GM12878 (cell line): ENCODE data around the gene GUCA2A. TPM values are rescaled to one million over a fixed set of nuclear protein-coding genes. Genes with fewer than 3 reads are reported as not detected.

Experiments used
- ATAC-seq: fragments of 200-7000 bp; cut with Tn5 transposase; 3 replicates; pipeline ENCODE4 v1.9.1; 2020; ENCODE audit warnings: mild to moderate bottlenecking, moderate library complexity
- BruUV-seq: library from RNA; stranded (reverse); fragments of 400-500 nt; replicated peaks from 2 replicates; lab custom pipeline; 2021; lab: Mats Ljungman, UMichigan
- CTCF ChIA-PET: fragments of 300-600 bp; sonication (Branson Sonifier 250); formaldehyde crosslinking; extraction: SDS; loops from one replicate; lab custom pipeline; 2021; ENCODE audit warnings: inconsistent platforms; lab: Yijun Ruan, JAX
- POLR2A ChIA-PET: fragments of 350-600 bp; formaldehyde crosslinking; extraction: SDS; loops from one replicate; lab custom pipeline; 2021; ENCODE audit warnings: inconsistent platforms; lab: Charles Lee
- RAD21 ChIA-PET: fragments of 300-600 bp; sonication (Branson Sonifier 250); formaldehyde crosslinking; loops from one replicate; lab custom pipeline; 2023; ENCODE audit warnings: antibody characterized with exemption; ENCODE audit not compliant: unreplicated experiment; lab: Charles Lee
- SMC1A ChIA-PET: fragments of 300-600 bp; sonication (Branson Sonifier 250); formaldehyde crosslinking; loops from one replicate; lab custom pipeline; 2023; ENCODE audit not compliant: unreplicated experiment, uncharacterized antibody; lab: Charles Lee
- DNase-seq: peaks from one replicate; pipeline ENCODE4 v3.0.0-alpha.2; 2011; ENCODE audit warnings: low read depth, low spot score
- FAIRE-seq: peaks from 3 replicates; lab custom pipeline; 2011; peaks lifted over from hg19 to GRCh38; lab: Jason Lieb, UNC
- H2AFZ ChIP-seq: 2 replicates; pipeline ENCODE4 v1.6.0; 2011; ENCODE audit warnings: low read depth, low read length, control low read depth; ENCODE audit not compliant: control insufficient read depth
- H3K27ac ChIP-seq: 2 replicates; pipeline ENCODE4 v1.5.1; 2011; ENCODE audit warnings: control low read depth; ENCODE audit not compliant: control insufficient read depth, insufficient read depth
- H3K27me3 ChIP-seq, 2 experiments: replicated peaks in 1 of 2; 2 replicates each; pipeline versions ENCODE4 v1.6.0 to v1.6.1; 2011; ENCODE audit warnings: low read length in 1 of 2; ENCODE audit not compliant: control insufficient read depth in 2 of 2, insufficient read depth in 2 of 2
- H3K36me3 ChIP-seq, 2 experiments: 2 replicates each; pipeline ENCODE4 v1.5.1; 2011; ENCODE audit warnings: low read length in 1 of 2; ENCODE audit not compliant: control insufficient read depth in 2 of 2, insufficient read depth in 2 of 2
- H3K4me1 ChIP-seq: 2 replicates; pipeline ENCODE4 v1.6.1; 2011; ENCODE audit warnings: mild to moderate bottlenecking, low read length, moderate library complexity, mixed read lengths; ENCODE audit not compliant: control insufficient read depth, insufficient read depth
- H3K4me2 ChIP-seq: 2 replicates; pipeline ENCODE4 v1.6.0; 2011; ENCODE audit warnings: control low read depth; ENCODE audit not compliant: control insufficient read depth, insufficient read depth
- H3K4me3 ChIP-seq: fragments of 200-600 bp; sonication (generic); 2 replicates; pipeline ENCODE4 v1.5.1; 2016
- H3K79me2 ChIP-seq: 2 replicates; pipeline ENCODE4 v1.6.0; 2011; ENCODE audit warnings: low read length; ENCODE audit not compliant: control insufficient read depth, insufficient read depth
- H3K9ac ChIP-seq: 2 replicates; pipeline ENCODE4 v1.8.0; 2011; ENCODE audit warnings: low read length, control low read depth, mixed read lengths; ENCODE audit not compliant: control insufficient read depth, insufficient read depth
- H3K9me3 ChIP-seq: replicated peaks from 3 replicates; pipeline ENCODE4 v1.5.1; 2011; ENCODE audit warnings: mild to moderate bottlenecking, low read length; ENCODE audit not compliant: control insufficient read depth, insufficient read depth
- H4K20me1 ChIP-seq: 2 replicates; pipeline ENCODE4 v1.6.0; 2011; ENCODE audit not compliant: control insufficient read depth, insufficient read depth
- EP300 ChIP-seq, 2 experiments: fragments of 150-350 bp in 1 of 2; IDR thresholded peaks; 2 replicates each; pipeline ENCODE4 v1.6.1; 2011 to 2012; ENCODE audit warnings: low read depth in 2 of 2, low read length in 2 of 2, borderline replicate concordance in 1 of 2, improper control_type of control experiment in 1 of 2, inconsistent platforms in 1 of 2; ENCODE audit not compliant: control insufficient read depth in 1 of 2
- MAX ChIP-seq: IDR thresholded peaks from 2 replicates; pipeline ENCODE4 v1.6.1; 2012; ENCODE audit warnings: low read depth, low read length, improper control_type of control experiment
- MYB ChIP-seq: fragments of 150-350 bp; IDR thresholded peaks from 2 replicates; pipeline ENCODE4 v1.6.1; 2014; ENCODE audit warnings: mild to moderate bottlenecking, low read depth, low read length, borderline replicate concordance
- MYC ChIP-seq: IDR thresholded peaks from 2 replicates; pipeline ENCODE4 v1.6.1; 2011; ENCODE audit warnings: mild to moderate bottlenecking, low read length, moderate library complexity, inconsistent platforms; ENCODE audit not compliant: insufficient read depth, insufficient replicate concordance, insufficient read length, severe bottlenecking
- POU2F2 ChIP-seq: IDR thresholded peaks from 3 replicates; pipeline ENCODE4 v1.6.1; 2011; ENCODE audit warnings: low read depth, mild to moderate bottlenecking, low read length, borderline replicate concordance
- RAD21 ChIP-seq: IDR thresholded peaks from 2 replicates; pipeline ENCODE4 v1.6.1; 2011; ENCODE audit warnings: mild to moderate bottlenecking, low read depth, low read length, moderate library complexity; ENCODE audit not compliant: insufficient read depth
- RCOR1 ChIP-seq: conservative IDR thresholded peaks from 2 replicates; pipeline ENCODE4 v1.6.1; 2012; ENCODE audit warnings: low read depth, low read length, improper control_type of control experiment
- SREBF1 ChIP-seq: IDR thresholded peaks from 2 replicates; pipeline ENCODE4 v1.6.1; 2012; ENCODE audit warnings: mild to moderate bottlenecking, low read length
- USF1 ChIP-seq: IDR thresholded peaks from 2 replicates; pipeline ENCODE4 v1.6.1; 2011; ENCODE audit warnings: borderline replicate concordance, low read depth, mild to moderate bottlenecking, moderate library complexity, mixed read lengths, low read length; ENCODE audit not compliant: insufficient read depth; ENCODE audit errors: extremely low read length
- ZBED1 ChIP-seq: IDR thresholded peaks from 2 replicates; pipeline ENCODE4 v1.6.1; 2016; ENCODE audit warnings: borderline replicate concordance
- ZBTB11 ChIP-seq: fragments of 450-650 bp; formaldehyde crosslinking; IDR thresholded peaks from 2 replicates; pipeline ENCODE4 v1.5.0; 2022; ENCODE audit warnings: mild to moderate bottlenecking, missing genetic modification characterization
- WGBS: methylation state at CpG from one replicate; pipeline ENCODE4 v1.1.6; 2016; ENCODE audit warnings: low lambda C conversion rate; ENCODE audit not compliant: insufficient replicate concordance, insufficient coverage; ENCODE audit errors: missing lambda C conversion rate; 5-methylcytosine and 5-hydroxymethylcytosine counted together
- in situ Hi-C: fragments of 300-500 bp; cut with MboI; formaldehyde crosslinking; loops from 9 replicates; pipeline ENCODE4 v1.14.3; 2018; ENCODE audit warnings: mixed read lengths
- intact Hi-C: fragments of 100-400 bp; cut with micrococcal nuclease; formaldehyde crosslinking; loops from one replicate; pipeline ENCODE4 v1.14.2; 2022; ENCODE audit not compliant: unreplicated experiment
- polyA plus RNA-seq, 11 experiments: library from polyadenylated mRNA; depleted of rRNA in 4 of 11; unstranded in 6 of 11; stranded (reverse) in 5 of 11; fragments of >200 nt; fragmentation: Nextera tagmentation in 4 of 11; fragmentation: Illumina TruSeq in 1 of 11; extraction: Ambion mirVana in 4 of 11; extraction: Trizol in 1 of 11; gene quantifications; 1 replicate in 1 of 11; 2 replicates in 10 of 11; pipeline versions ENCODE4 v1.2.1 to v1.2.3, GENCODE V29; 2011 to 2016; ENCODE audit warnings: inconsistent platforms in 2 of 11, missing spikeins in 2 of 11, low read depth in 1 of 11
- total RNA-seq, 4 experiments: library from RNA; depleted of rRNA in 3 of 4; stranded (reverse); fragments of >200 nt in 3 of 4; fragmentation: Illumina TruSeq in 1 of 4; extraction: Trizol in 1 of 4; gene quantifications; 2 replicates each; pipeline versions ENCODE4 v1.2.1 to v1.2.3, GENCODE V29; 2013 to 2021
- TF ChIP-seq, protein P1 (sequence below): fragments of 450-650 bp; IDR thresholded peaks from 2 replicates; pipeline ENCODE4 v1.6.1; 2016; ENCODE audit warnings: mild to moderate bottlenecking

The GUCA2A gene
- total and polyA plus RNA-seq, 10 of the 15 experiments (the other 5 are each of a cell fraction or from before 2014, with no cell fraction given), result not detected

DNA sequence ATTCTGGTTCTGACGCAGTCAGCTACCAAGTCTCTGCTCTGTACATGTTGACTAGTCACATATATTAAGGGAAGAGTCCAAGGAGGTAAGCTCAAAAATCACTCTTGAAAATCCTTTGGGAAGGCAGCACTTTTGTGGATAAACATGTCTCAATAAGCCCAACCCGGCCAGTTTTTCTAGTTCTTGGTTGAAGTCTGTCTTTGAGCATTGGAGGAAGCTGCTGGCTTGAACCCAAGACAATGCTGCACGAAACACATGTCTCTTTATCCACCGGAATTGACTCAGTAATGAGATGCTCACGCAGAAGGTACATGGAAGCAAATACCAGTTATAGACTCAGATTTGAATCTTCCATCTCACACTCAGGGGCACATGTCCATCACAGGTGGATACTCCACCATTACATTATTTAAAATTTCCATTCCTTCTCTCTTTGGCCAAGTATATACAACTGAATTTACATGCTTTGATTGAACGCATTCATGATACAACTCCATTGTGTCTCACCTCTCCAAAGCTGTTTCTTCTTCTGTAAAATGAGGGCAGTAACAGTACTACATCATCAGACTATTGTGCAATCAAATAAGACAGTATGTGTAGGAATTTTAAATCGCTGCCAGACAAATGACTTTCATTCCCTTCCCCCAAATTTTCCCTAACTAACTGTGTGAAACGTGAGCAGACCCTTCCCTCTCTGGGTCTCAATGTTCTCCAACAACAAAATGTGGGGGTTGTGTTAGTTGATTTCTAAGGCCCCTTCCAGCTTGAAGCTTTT, 9.6 kb upstream of the GUCA2A start (continued):
- TF ChIP-seq RAD21 (no peak), MYC (no peak), MYB (no peak)

GRCh38 chr1:42173155-42173933, 8.8 kb upstream of the GUCA2A start:
- Histone ChIP-seq H2AFZ (no peak overlapping the region), H4K20me1 (no peaks in the 10 kb centered on the region), H3K27ac (no peak overlapping the region), H3K36me3 (peaks cover 0 to 1% of the 10 kb centered on the region in 2 experiments; a peak in 3 of 4 replicates), H3K27me3 (no peaks in the 10 kb centered on the region), H3K4me2 (no peak overlapping the region), H3K9ac (no peak overlapping the region), H3K9me3 (no peaks in the 10 kb centered on the region), H3K4me1 (no peaks in the 10 kb centered on the region), H3K79me2 (no peaks in the 10 kb centered on the region), H3K4me3 (no peak overlapping the region)
- ATAC-seq, result peak; percentile 86
- FAIRE-seq, result peak; percentile 31
- WGBS, result 33% methylated on average over 9 of the region's 9 CpGs
- ChIA-PET POLR2A (interaction anchor here (0.5 to 0.6 kb wide), 2 partner anchors 285 kb away, joined by 4 to 6 read pairs; no protein-coding TSS in a partner anchor), RAD21 (interaction anchor here (0.6 to 3.0 kb wide), 25 partner anchors 13 to 658 kb away, joined by 3 to 28 read pairs (median 4); partner anchors contain the start of gene FOXJ3), CTCF (interaction anchor here (0.5 to 4.2 kb wide), 74 partner anchors 11 to 910 kb away, joined by 3 to 48 read pairs (median 3); partner anchors contain the start of gene GUCA2A), SMC1A (interaction anchor here (0.6 to 2.8 kb wide), 27 partner anchors 10 to 658 kb away, joined by 3 to 19 read pairs (median 4); no protein-coding TSS in a partner anchor)
- no TSS peak for BruUV-seq
- intact Hi-C loops, result loop anchor here (1.0 to 10.0 kb wide), 3 partner anchors 27 to 599 kb away; partner anchors contain the start of gene CCDC30
- DNase-seq, result no peak
- in situ Hi-C loops, result loop anchor here (10.0 kb wide), 1 partner anchor 599 kb away; no protein-coding TSS in a partner anchor
- TF ChIP-seq ZBED1, result no peak
- TF ChIP-seq MAX, result no peak
- no peak for TF ChIP-seq USF1
- no peak for TF ChIP-seq POU2F2
- TF ChIP-seq ZBTB11 (CRISPR knock-in tag), result no peak
- no peak for TF ChIP-seq SREBF1
- TF ChIP-seq RCOR1, result no peak
- TF ChIP-seq EP300 (IDR thresholded peaks at IDR 0.05; ENCODE audit: borderline replicate concordance in 1 of 2, control insufficient read depth in 1 of 2, low read depth in 2 of 2, low read length in 2 of 2), result no peak
- peak; percentile 73 for TF ChIP-seq RAD21
- TF ChIP-seq, protein P1, sequence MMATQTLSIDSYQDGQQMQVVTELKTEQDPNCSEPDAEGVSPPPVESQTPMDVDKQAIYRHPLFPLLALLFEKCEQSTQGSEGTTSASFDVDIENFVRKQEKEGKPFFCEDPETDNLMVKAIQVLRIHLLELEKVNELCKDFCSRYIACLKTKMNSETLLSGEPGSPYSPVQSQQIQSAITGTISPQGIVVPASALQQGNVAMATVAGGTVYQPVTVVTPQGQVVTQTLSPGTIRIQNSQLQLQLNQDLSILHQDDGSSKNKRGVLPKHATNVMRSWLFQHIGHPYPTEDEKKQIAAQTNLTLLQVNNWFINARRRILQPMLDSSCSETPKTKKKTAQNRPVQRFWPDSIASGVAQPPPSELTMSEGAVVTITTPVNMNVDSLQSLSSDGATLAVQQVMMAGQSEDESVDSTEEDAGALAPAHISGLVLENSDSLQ, result no peak
